Panc1 (cell line): ENCODE measurements around the gene APCS. TPM values are rescaled to one million over a fixed set of nuclear protein-coding genes. Genes with fewer than 3 reads are reported as not detected.

ENCODE experiments used
- ATAC-seq: fragments of 200-7000 bp; cut with Tn5 transposase; 2 replicates; pipeline ENCODE4 v1.9.1; 2020; ENCODE audit warnings: mild to moderate bottlenecking, moderate library complexity
- BruUV-seq: library from RNA; stranded (reverse); fragments of 400-500 nt; replicated peaks from 2 replicates; lab custom pipeline; 2021; lab: Mats Ljungman, UMichigan
- CTCF ChIA-PET: fragments of 300-600 bp; sonication (Branson Sonifier 250); formaldehyde crosslinking; loops from one replicate; lab custom pipeline; 2022; ENCODE audit warnings: antibody characterized with exemption; lab: Charles Lee
- POLR2A ChIA-PET: fragments of 300-600 bp; sonication (Branson Sonifier 250); formaldehyde crosslinking; loops from one replicate; lab custom pipeline; 2022; ENCODE audit warnings: antibody characterized with exemption; lab: Charles Lee
- DNase-seq: peaks from one replicate; pipeline ENCODE4 v3.0.0-alpha.2; 2010; ENCODE audit warnings: low read depth, low spot score
- H3K27ac ChIP-seq: 2 replicates; pipeline ENCODE4 v1.5.1; 2011; ENCODE audit warnings: mild to moderate bottlenecking, low read length, inconsistent platforms
- H3K27me3 ChIP-seq: fragments of 200-500 bp; sonication (Bioruptor generic); 2 replicates; pipeline ENCODE4 v1.6.0; 2014; ENCODE audit warnings: low read length, inconsistent platforms; ENCODE audit not compliant: control insufficient read depth, insufficient read depth
- H3K36me3 ChIP-seq: fragments of 200-500 bp; sonication (Bioruptor generic); 2 replicates; pipeline ENCODE4 v1.5.1; 2014; ENCODE audit warnings: inconsistent platforms, mild to moderate bottlenecking, low read length, moderate library complexity; ENCODE audit not compliant: control insufficient read depth, insufficient read depth
- H3K4me1 ChIP-seq: 2 replicates; pipeline ENCODE4 v1.5.1; 2011; ENCODE audit warnings: inconsistent platforms, mild to moderate bottlenecking, low read length, moderate library complexity; ENCODE audit not compliant: control insufficient read depth, insufficient read depth
- H3K4me3 ChIP-seq, 2 experiments: 2 replicates each; pipeline ENCODE4 v1.5.1; 2011 to 2012; ENCODE audit warnings: low read depth in 2 of 2, low read length in 2 of 2, mild to moderate bottlenecking in 2 of 2, inconsistent platforms in 1 of 2, moderate library complexity in 1 of 2
- H3K9me3 ChIP-seq: fragments of 200-500 bp; sonication (Bioruptor generic); 2 replicates; pipeline ENCODE4 v1.5.1; 2014; ENCODE audit warnings: low read depth, mild to moderate bottlenecking, inconsistent platforms, low read length, moderate library complexity; ENCODE audit not compliant: control insufficient read depth, insufficient read depth
- CTCF ChIP-seq: fragments of 450-650 bp; IDR thresholded peaks from 2 replicates; pipeline ENCODE4 v1.5.1; 2017; ENCODE audit warnings: mild to moderate bottlenecking
- POLR2AphosphoS5 ChIP-seq: IDR thresholded peaks from 2 replicates; pipeline ENCODE4 v1.6.1; 2012; ENCODE audit warnings: mild to moderate bottlenecking, low read depth, low read length, moderate library complexity
- REST ChIP-seq, 2 experiments: IDR thresholded peaks; 2 replicates each; pipeline ENCODE4 v1.6.1; 2011 to 2012; ENCODE audit warnings: low read depth in 2 of 2, control low read depth in 1 of 2, low read length in 1 of 2, mild to moderate bottlenecking in 1 of 2, moderate library complexity in 1 of 2; ENCODE audit not compliant: insufficient read depth in 1 of 2
- SIN3A ChIP-seq: IDR thresholded peaks from 2 replicates; pipeline ENCODE4 v1.6.1; 2012; ENCODE audit warnings: low read depth, mild to moderate bottlenecking, low read length, moderate library complexity, borderline replicate concordance; ENCODE audit not compliant: insufficient read depth
- TCF7L2 ChIP-seq: IDR thresholded peaks from 2 replicates; pipeline ENCODE4 v1.6.1; 2011; ENCODE audit warnings: mild to moderate bottlenecking, low read depth, low read length, inconsistent platforms
- in situ Hi-C: cut with HindIII; loops from 2 replicates; pipeline ENCODE4 v1.10.0; 2016; ENCODE audit warnings: low sequenced_read_pairs, low pct_unique_long_range_greater_than_20kb
- intact Hi-C: fragments of 100-400 bp; cut with micrococcal nuclease; formaldehyde crosslinking; loops from one replicate; pipeline ENCODE4 v1.10.0; 2022; ENCODE audit not compliant: unreplicated experiment
- total RNA-seq: library from RNA; stranded (reverse); gene quantifications from one replicate; pipeline ENCODE4 v1.2.1, GENCODE V29; 2021; ENCODE audit not compliant: unreplicated experiment

Gene APCS
- total RNA-seq, 1 experiment from 2014 or later: 0.33 TPM

GRCh38 chr1:159612211-159612885 is 24.7 kb downstream of the APCS start:
- no TSS peak for BruUV-seq
- Histone ChIP-seq H3K9me3 (no peaks in the 10 kb centered on the region), H3K4me1 (no peaks in the 10 kb centered on the region), H3K4me3 (no peak overlapping the region), H3K27ac (no peak overlapping the region), H3K27me3 (no peaks in the 10 kb centered on the region), H3K36me3 (no peaks in the 10 kb centered on the region)
- DNase-seq: no peak
- POLR2A ChIA-PET: no interaction called here
- CTCF ChIA-PET: no interaction called here
- TF ChIP-seq TCF7L2: no peak
- TF ChIP-seq SIN3A: no peak
- TF ChIP-seq POLR2AphosphoS5: no peak
- TF ChIP-seq CTCF: no peak
- no peak for TF ChIP-seq REST (IDR thresholded peaks at IDR 0.05; ENCODE audit: insufficient read depth in 1 of 2, low read depth in 2 of 2, low read length in 1 of 2)
- intact Hi-C loops (no loop called here), in situ Hi-C loops (no loop called here)
- ATAC-seq: no peak

GRCh38 chr1:159632922-159633321 is 45.3 kb downstream of the APCS start:
- intact Hi-C loops (no loop called here), in situ Hi-C loops (no loop called here)
- no peak for TF ChIP-seq TCF7L2
- TF ChIP-seq POLR2AphosphoS5: no peak
- no peak for TF ChIP-seq REST (IDR thresholded peaks at IDR 0.05; ENCODE audit: insufficient read depth in 1 of 2, low read depth in 2 of 2, low read length in 1 of 2)
- no peak for TF ChIP-seq SIN3A
- no peak for TF ChIP-seq CTCF
- Histone ChIP-seq H3K27me3 (no peaks in the 10 kb centered on the region), H3K27ac (no peak overlapping the region), H3K36me3 (no peaks in the 10 kb centered on the region), H3K4me3 (no peak overlapping the region), H3K4me1 (no peaks in the 10 kb centered on the region), H3K9me3 (no peaks in the 10 kb centered on the region)
- ChIA-PET CTCF (no interaction called here), POLR2A (no interaction called here)
- ATAC-seq (no peak), DNase-seq (no peak)
- no TSS peak for BruUV-seq
